ENCODE results near the gene COL1A1.

GRCh38 chr17:50169881-50170459, 31.5 kb downstream of the COL1A1 start:
- TF ChIP-seq ZFP3 (CRISPR knock-in tag; IDR thresholded peaks at IDR 0.05), result no peak
- no peak for TF ChIP-seq TSHZ2 (CRISPR knock-in tag; IDR thresholded peaks at IDR 0.05)
- no peak for TF ChIP-seq CSDC2 (CRISPR knock-in tag; IDR thresholded peaks at IDR 0.05)
- no peak for TF ChIP-seq RARB (CRISPR knock-in tag; IDR thresholded peaks at IDR 0.05)
- TF ChIP-seq, protein P1, sequence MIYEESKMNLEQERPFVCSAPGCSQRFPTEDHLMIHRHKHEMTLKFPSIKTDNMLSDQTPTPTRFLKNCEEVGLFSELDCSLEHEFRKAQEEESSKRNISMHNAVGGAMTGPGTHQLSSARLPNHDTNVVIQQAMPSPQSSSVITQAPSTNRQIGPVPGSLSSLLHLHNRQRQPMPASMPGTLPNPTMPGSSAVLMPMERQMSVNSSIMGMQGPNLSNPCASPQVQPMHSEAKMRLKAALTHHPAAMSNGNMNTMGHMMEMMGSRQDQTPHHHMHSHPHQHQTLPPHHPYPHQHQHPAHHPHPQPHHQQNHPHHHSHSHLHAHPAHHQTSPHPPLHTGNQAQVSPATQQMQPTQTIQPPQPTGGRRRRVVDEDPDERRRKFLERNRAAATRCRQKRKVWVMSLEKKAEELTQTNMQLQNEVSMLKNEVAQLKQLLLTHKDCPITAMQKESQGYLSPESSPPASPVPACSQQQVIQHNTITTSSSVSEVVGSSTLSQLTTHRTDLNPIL (CRISPR knock-in tag; IDR thresholded peaks at IDR 0.05; ENCODE audit: low read depth), result no peak
- TF ChIP-seq OSR1 (CRISPR knock-in tag; IDR thresholded peaks at IDR 0.05), result no peak
- no peak for TF ChIP-seq ESRRG (CRISPR knock-in tag; IDR thresholded peaks at IDR 0.05)
- no peak for TF ChIP-seq ARNTL (CRISPR knock-in tag; IDR thresholded peaks at IDR 0.05; ENCODE audit: borderline replicate concordance, low read depth)
- no peak for TF ChIP-seq GLIS3 (CRISPR knock-in tag; IDR thresholded peaks at IDR 0.05)
- TF ChIP-seq ZC3H10 (CRISPR knock-in tag; IDR thresholded peaks at IDR 0.05), result no peak
- TF ChIP-seq ISL1 (CRISPR knock-in tag; IDR thresholded peaks at IDR 0.05), result no peak
- TF ChIP-seq PATZ1 (CRISPR knock-in tag; IDR thresholded peaks at IDR 0.05; ENCODE audit: borderline replicate concordance), result no peak
- no peak for TF ChIP-seq BACH2 (CRISPR knock-in tag; IDR thresholded peaks at IDR 0.05; ENCODE audit: borderline replicate concordance)

Data from SK-N-SH treated with all-trans-retinoic acid at 6 μM for 48 hours (cell line).